Left ventricle myocardium inferior (tissue), 1 donor: ENCODE measurements around the gene RALY. TPM values are rescaled to one million over a fixed set of nuclear protein-coding genes. Genes with fewer than 3 reads are reported as not detected.

Experiments
- DNase-seq: peaks from one replicate; pipeline ENCODE4 v3.0.0-alpha.2; 2020
- H3K27ac ChIP-seq: fragments of 200-600 bp; replicated peaks from 2 replicates; pipeline ENCODE4 v1.8.0; 2021
- H3K27me3 ChIP-seq: fragments of 200-600 bp; 2 replicates; pipeline ENCODE4 v1.8.0; 2021; ENCODE audit warnings: low read depth
- H3K36me3 ChIP-seq: fragments of 200-600 bp; 2 replicates; pipeline ENCODE4 v1.8.0; 2021
- H3K4me1 ChIP-seq: fragments of 200-600 bp; 2 replicates; pipeline ENCODE4 v1.8.0; 2021
- H3K4me3 ChIP-seq: fragments of 200-600 bp; 2 replicates; pipeline ENCODE4 v1.8.0; 2021; ENCODE audit warnings: mild to moderate bottlenecking, moderate library complexity
- H3K9me3 ChIP-seq: fragments of 200-600 bp; replicated peaks from 2 replicates; pipeline ENCODE4 v1.8.0; 2021
- intact Hi-C: fragments of 100-400 bp; cut with micrococcal nuclease; formaldehyde crosslinking; loops from one replicate; pipeline ENCODE4 v1.11.0; 2022
- total RNA-seq: library from RNA; stranded (reverse); fragmentation: NEBNext Ultra II Directional; extraction: Animal tissue kit (Norgen Biotek cat#: 25700); gene quantifications from one replicate; pipeline ENCODE4 v1.2.1, GENCODE V29; 2021
- TF ChIP-seq, protein P1 (sequence below): fragments of 200-600 bp; IDR thresholded peaks from 2 replicates; pipeline ENCODE4 v1.8.0; 2021; ENCODE audit warnings: antibody characterized with exemption, mild to moderate bottlenecking, borderline replicate concordance
- donor health status: DM: no; HTN: yes; CAD: no; lungs with severe emphysema.

The RALY gene
- total RNA-seq, 1 donor from 2014 or later, result 107 TPM

GRCh38 chr20:33970229-33970628 lies 23.5 kb upstream of the RALY start:
- TF ChIP-seq, protein P1, sequence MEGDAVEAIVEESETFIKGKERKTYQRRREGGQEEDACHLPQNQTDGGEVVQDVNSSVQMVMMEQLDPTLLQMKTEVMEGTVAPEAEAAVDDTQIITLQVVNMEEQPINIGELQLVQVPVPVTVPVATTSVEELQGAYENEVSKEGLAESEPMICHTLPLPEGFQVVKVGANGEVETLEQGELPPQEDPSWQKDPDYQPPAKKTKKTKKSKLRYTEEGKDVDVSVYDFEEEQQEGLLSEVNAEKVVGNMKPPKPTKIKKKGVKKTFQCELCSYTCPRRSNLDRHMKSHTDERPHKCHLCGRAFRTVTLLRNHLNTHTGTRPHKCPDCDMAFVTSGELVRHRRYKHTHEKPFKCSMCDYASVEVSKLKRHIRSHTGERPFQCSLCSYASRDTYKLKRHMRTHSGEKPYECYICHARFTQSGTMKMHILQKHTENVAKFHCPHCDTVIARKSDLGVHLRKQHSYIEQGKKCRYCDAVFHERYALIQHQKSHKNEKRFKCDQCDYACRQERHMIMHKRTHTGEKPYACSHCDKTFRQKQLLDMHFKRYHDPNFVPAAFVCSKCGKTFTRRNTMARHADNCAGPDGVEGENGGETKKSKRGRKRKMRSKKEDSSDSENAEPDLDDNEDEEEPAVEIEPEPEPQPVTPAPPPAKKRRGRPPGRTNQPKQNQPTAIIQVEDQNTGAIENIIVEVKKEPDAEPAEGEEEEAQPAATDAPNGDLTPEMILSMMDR, result no peak
- H3K4me1 ChIP-seq, result no peaks in the 10 kb centered on the region
- H3K27ac ChIP-seq, result no peak overlapping the region
- no peak for DNase-seq
- H3K9me3 ChIP-seq, result no peaks in the 10 kb centered on the region
- no peaks in the 10 kb centered on the region for H3K27me3 ChIP-seq
- H3K4me3 ChIP-seq, result no peak overlapping the region
- no peaks in the 10 kb centered on the region for H3K36me3 ChIP-seq
- intact Hi-C loops, result no loop called here

- Histone ChIP-seq H3K36me3 (no peaks in the 10 kb centered on the region), H3K9me3 (no peaks in the 10 kb centered on the region), H3K4me1 (no peaks in the 10 kb centered on the region), H3K27me3 (no peaks in the 10 kb centered on the region), H3K4me3 (no peak overlapping the region), H3K27ac (no peak overlapping the region)
- intact Hi-C loops, result no loop called here
- no peak for DNase-seq
- TF ChIP-seq, protein P1, result no peak
Observed at GRCh38 chr20:33971147-33971975, 22.4 kb upstream of the RALY start.

GRCh38 chr20:33976959-33977358 lies 16.8 kb upstream of the RALY start:
- TF ChIP-seq, protein P1, result no peak
- H3K27me3 ChIP-seq, result no peaks in the 10 kb centered on the region
- H3K27ac ChIP-seq, result no peak overlapping the region
- H3K4me3 ChIP-seq, result no peak overlapping the region
- H3K9me3 ChIP-seq, result no peaks in the 10 kb centered on the region
- DNase-seq, result no peak
- H3K36me3 ChIP-seq, result no peaks in the 10 kb centered on the region
- H3K4me1 ChIP-seq, result no peaks in the 10 kb centered on the region
- intact Hi-C loops, result no loop called here

DNA sequence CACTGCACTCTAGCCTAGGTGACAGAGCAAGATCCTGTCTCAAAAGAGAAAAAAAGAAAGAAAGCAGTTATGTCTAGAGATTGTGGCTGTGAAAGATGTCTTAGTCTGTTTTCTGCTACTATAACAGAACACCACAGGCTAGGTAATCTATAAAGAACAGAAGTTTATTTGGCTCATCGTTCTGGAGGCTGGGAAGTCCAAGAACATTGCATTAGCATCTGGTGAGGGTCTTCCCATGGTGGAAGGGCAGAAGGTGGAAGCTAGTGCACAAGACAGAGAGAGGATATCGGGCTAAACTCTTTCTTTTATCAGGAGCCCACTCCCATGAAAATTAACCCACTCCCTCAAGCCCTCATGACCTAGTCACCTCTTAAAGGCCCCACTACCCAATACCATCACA lies 16.2 kb upstream of the RALY start:
- no peaks in the 10 kb centered on the region for H3K9me3 ChIP-seq
- intact Hi-C loops, result no loop called here
- DNase-seq, result no peak
- no peak overlapping the region for H3K27ac ChIP-seq
- TF ChIP-seq, protein P1, result no peak
- no peaks in the 10 kb centered on the region for H3K36me3 ChIP-seq
- no peaks in the 10 kb centered on the region for H3K27me3 ChIP-seq
- no peak overlapping the region for H3K4me3 ChIP-seq
- H3K4me1 ChIP-seq, result no peaks in the 10 kb centered on the region

GRCh38 chr20:33979094-33979493 lies 14.6 kb upstream of the RALY start:
- H3K27ac ChIP-seq, result no peak overlapping the region
- H3K4me3 ChIP-seq, result no peak overlapping the region
- intact Hi-C loops, result no loop called here
- no peaks in the 10 kb centered on the region for H3K36me3 ChIP-seq
- H3K9me3 ChIP-seq, result no peaks in the 10 kb centered on the region
- TF ChIP-seq, protein P1, result no peak
- H3K27me3 ChIP-seq, result no peaks in the 10 kb centered on the region
- no peak for DNase-seq
- H3K4me1 ChIP-seq, result no peaks in the 10 kb centered on the region
